Liver (tissue), 9 donors: ENCODE results near the gene PTK6. TPM values are rescaled to one million over a fixed set of nuclear protein-coding genes. Genes with fewer than 3 reads are reported as not detected.

Source experiments
- DNase-seq: peaks from one replicate; pipeline ENCODE4 v3.0.0-alpha.2; 2017; ENCODE audit warnings: low spot score
- H3K27ac ChIP-seq, 2 donors: one replicate each; pipeline ENCODE4 v1.7.0; 2013; ENCODE audit warnings: inconsistent platforms in 2 of 2, low read length in 2 of 2, control low read depth in 1 of 2, low read depth in 1 of 2, mild to moderate bottlenecking in 1 of 2
- H3K27me3 ChIP-seq, 4 donors: one replicate each; pipeline versions ENCODE4 v1.6.1 to v1.7.0; 2013; ENCODE audit warnings: low read length in 3 of 4, inconsistent platforms in 1 of 4, mild to moderate bottlenecking in 1 of 4, moderate library complexity in 1 of 4; ENCODE audit not compliant: control insufficient read depth in 4 of 4, insufficient read depth in 4 of 4
- H3K36me3 ChIP-seq, 4 donors: one replicate each; pipeline versions ENCODE4 v1.6.1 to v1.7.0; 2013; ENCODE audit warnings: low read length in 3 of 4, mild to moderate bottlenecking in 3 of 4, low read depth in 1 of 4, moderate library complexity in 1 of 4; ENCODE audit not compliant: control insufficient read depth in 4 of 4, insufficient read depth in 3 of 4
- H3K4me1 ChIP-seq, 4 donors: one replicate each; pipeline versions ENCODE4 v1.6.1 to v1.7.0; 2013; ENCODE audit warnings: low read length in 3 of 4, mild to moderate bottlenecking in 3 of 4, moderate library complexity in 1 of 4; ENCODE audit not compliant: control insufficient read depth in 4 of 4, insufficient read depth in 4 of 4
- H3K4me3 ChIP-seq, 3 donors: one replicate each; pipeline versions ENCODE4 v1.6.1 to v1.7.0; 2013; ENCODE audit warnings: low read length in 3 of 3, control low read depth in 1 of 3, low read depth in 1 of 3, mild to moderate bottlenecking in 1 of 3
- H3K9ac ChIP-seq, 2 donors: one replicate each; pipeline ENCODE4 v1.7.0; 2013; ENCODE audit warnings: low read length in 2 of 2, mild to moderate bottlenecking in 2 of 2, moderate library complexity in 2 of 2, control low read depth in 1 of 2, low read depth in 1 of 2
- H3K9me3 ChIP-seq, 4 donors: one replicate each; pipeline versions ENCODE4 v1.6.1 to v1.7.0; 2013; ENCODE audit warnings: low read length in 3 of 4; ENCODE audit not compliant: control insufficient read depth in 4 of 4
- EGR1 ChIP-seq, 2 donors: IDR thresholded peaks; 2 replicates each; pipeline ENCODE4 v1.6.1; 2016 to 2018; ENCODE audit warnings: antibody characterized with exemption in 2 of 2, low read depth in 2 of 2
- GABPA ChIP-seq, 2 donors: IDR thresholded peaks in 1 of 2; conservative IDR thresholded peaks in 1 of 2; 2 replicates each; pipeline ENCODE4 v1.6.1; 2016; ENCODE audit warnings: antibody characterized with exemption in 2 of 2, mild to moderate bottlenecking in 1 of 2, moderate library complexity in 1 of 2
- HNF4A ChIP-seq, 2 donors: conservative IDR thresholded peaks; 2 replicates each; pipeline ENCODE4 v1.6.1; 2016; ENCODE audit warnings: antibody characterized with exemption in 2 of 2, mild to moderate bottlenecking in 2 of 2
- JUND ChIP-seq, 2 donors: IDR thresholded peaks; 2 replicates each; pipeline ENCODE4 v1.6.1; 2016; ENCODE audit warnings: antibody characterized with exemption in 2 of 2
- NR2F2 ChIP-seq: IDR thresholded peaks from 2 replicates; pipeline ENCODE4 v1.6.1; 2016; ENCODE audit warnings: antibody characterized with exemption
- RAD21 ChIP-seq, 2 donors: IDR thresholded peaks; 2 replicates each; pipeline ENCODE4 v1.6.1; 2016; ENCODE audit warnings: antibody characterized with exemption in 2 of 2, mild to moderate bottlenecking in 2 of 2
- SP1 ChIP-seq: IDR thresholded peaks from 2 replicates; pipeline ENCODE4 v1.6.1; 2018; ENCODE audit warnings: antibody characterized with exemption, mild to moderate bottlenecking
- TAF1 ChIP-seq: conservative IDR thresholded peaks from 2 replicates; pipeline ENCODE4 v1.6.1; 2016; ENCODE audit warnings: antibody characterized with exemption, mild to moderate bottlenecking
- YY1 ChIP-seq: IDR thresholded peaks from 2 replicates; pipeline ENCODE4 v1.6.1; 2016; ENCODE audit warnings: antibody characterized with exemption, mild to moderate bottlenecking
- WGBS: extraction: QIAGEN DNeasy Blood & Tissue Kit; methylation state at CpG from one replicate; pipeline ENCODE4 v1.1.7; 2013; 5-methylcytosine and 5-hydroxymethylcytosine counted together
- polyA plus RNA-seq, 2 donors: library from polyadenylated mRNA; stranded (reverse) in 1 of 2; unstranded in 1 of 2; fragments of 200-250 nt in 1 of 2; fragments of >200 nt in 1 of 2; fragmentation: Nextera tagmentation in 1 of 2; extraction: Ambion mirVana in 1 of 2; gene quantifications; one replicate each; pipeline versions ENCODE4 v1.2.1 to v1.2.3, GENCODE V29; 2013 to 2015
- total RNA-seq, 2 donors: library from RNA; depleted of rRNA; stranded (reverse); fragments of >200 nt; gene quantifications; one replicate each; pipeline ENCODE4 v1.2.3, GENCODE V29; 2014
- TF ChIP-seq, protein P1 (sequence below): IDR thresholded peaks from 2 replicates; pipeline ENCODE4 v1.6.1; 2016; ENCODE audit warnings: antibody characterized with exemption
- TF ChIP-seq, protein P2 (sequence below): fragments of 150-350 bp; IDR thresholded peaks from 2 replicates; pipeline ENCODE4 v1.5.1; 2017; ENCODE audit warnings: improper control_type of control experiment, low read depth, low read length; ENCODE audit not compliant: missing input control
- TF ChIP-seq, protein P3 (sequence below): IDR thresholded peaks from 2 replicates; pipeline ENCODE4 v1.6.1; 2016; ENCODE audit warnings: antibody characterized with exemption, mild to moderate bottlenecking
- donor health status: healthy.
- donor health status: healthy.
- donor health status: healthy.
- donor health status: healthy.
- donor health status: healthy.

Gene PTK6
- total and polyA plus RNA-seq, 4 donors = 0.05 to 1.2 (median 0.23) TPM

DNA sequence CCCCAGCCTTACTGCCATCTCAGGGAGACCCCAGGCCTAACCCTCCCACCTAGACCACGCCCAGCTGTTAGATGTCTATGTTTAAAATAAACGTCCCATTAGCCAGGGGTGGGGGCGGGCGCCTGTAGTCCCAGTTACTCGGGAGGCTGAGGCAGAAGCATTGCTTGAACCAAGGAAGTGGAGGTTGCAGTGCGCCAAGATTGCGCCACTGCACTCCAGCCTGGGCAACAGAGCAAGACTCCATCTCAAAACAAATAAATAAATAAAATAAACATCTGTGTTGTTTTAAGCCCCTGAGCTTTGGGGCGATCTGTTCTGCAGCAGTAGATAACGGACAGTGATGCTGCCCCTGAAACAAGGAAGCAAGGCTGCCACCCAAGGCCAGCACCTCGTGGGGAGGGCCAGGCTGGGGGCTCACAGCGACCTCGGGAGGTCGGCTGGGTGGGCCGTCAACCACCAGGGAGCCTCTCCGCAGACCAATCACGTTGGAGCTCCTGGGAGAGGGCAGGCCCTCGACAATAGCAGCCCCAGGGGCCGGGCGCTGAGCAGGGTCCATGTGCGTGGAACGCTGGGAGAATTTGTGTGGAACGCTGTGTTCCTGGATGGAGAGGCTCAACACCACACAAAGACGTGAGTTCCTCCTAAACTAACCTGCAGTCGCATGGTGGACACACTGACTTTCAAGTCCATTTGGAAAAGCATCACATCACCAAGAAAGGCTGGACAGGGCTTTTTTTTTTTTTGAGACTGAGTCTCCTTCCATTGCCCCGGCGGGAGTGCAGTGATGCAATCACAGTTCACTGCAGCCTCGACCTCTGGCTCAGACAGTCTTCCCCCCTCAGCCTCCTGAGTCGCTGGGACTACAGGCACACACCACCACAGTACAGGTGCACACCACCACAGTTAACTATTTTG is 37.9 kb upstream of the PTK6 start:
- Histone ChIP-seq H3K9ac (no peak overlapping the region), H3K27me3 (peaks cover 0 to 2% (median 0%) of the 10 kb centered on the region in 4 donors), H3K36me3 (no peaks in the 10 kb centered on the region), H3K9me3 (no peaks in the 10 kb centered on the region), H3K4me1 (peaks cover 6 to 22% (median 16%) of the 10 kb centered on the region in 4 donors), H3K4me3 (no peak overlapping the region), H3K27ac (no peak overlapping the region)
- no peak for DNase-seq
- 73% methylated on average over 28 of the region's 28 CpGs for WGBS
- no peak for TF ChIP-seq NR2F2
- TF ChIP-seq, protein P1, sequence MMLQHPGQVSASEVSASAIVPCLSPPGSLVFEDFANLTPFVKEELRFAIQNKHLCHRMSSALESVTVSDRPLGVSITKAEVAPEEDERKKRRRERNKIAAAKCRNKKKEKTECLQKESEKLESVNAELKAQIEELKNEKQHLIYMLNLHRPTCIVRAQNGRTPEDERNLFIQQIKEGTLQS = no peak
- TF ChIP-seq, protein P2, sequence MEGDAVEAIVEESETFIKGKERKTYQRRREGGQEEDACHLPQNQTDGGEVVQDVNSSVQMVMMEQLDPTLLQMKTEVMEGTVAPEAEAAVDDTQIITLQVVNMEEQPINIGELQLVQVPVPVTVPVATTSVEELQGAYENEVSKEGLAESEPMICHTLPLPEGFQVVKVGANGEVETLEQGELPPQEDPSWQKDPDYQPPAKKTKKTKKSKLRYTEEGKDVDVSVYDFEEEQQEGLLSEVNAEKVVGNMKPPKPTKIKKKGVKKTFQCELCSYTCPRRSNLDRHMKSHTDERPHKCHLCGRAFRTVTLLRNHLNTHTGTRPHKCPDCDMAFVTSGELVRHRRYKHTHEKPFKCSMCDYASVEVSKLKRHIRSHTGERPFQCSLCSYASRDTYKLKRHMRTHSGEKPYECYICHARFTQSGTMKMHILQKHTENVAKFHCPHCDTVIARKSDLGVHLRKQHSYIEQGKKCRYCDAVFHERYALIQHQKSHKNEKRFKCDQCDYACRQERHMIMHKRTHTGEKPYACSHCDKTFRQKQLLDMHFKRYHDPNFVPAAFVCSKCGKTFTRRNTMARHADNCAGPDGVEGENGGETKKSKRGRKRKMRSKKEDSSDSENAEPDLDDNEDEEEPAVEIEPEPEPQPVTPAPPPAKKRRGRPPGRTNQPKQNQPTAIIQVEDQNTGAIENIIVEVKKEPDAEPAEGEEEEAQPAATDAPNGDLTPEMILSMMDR = no peak
- no peak for TF ChIP-seq EGR1 (IDR thresholded peaks at IDR 0.05; ENCODE audit: low read depth in 2 of 2)
- no peak for TF ChIP-seq TAF1
- no peak for TF ChIP-seq RAD21 (IDR thresholded peaks at IDR 0.05)
- TF ChIP-seq JUND (IDR thresholded peaks at IDR 0.05) = no peak
- no peak for TF ChIP-seq SP1
- TF ChIP-seq, protein P3, sequence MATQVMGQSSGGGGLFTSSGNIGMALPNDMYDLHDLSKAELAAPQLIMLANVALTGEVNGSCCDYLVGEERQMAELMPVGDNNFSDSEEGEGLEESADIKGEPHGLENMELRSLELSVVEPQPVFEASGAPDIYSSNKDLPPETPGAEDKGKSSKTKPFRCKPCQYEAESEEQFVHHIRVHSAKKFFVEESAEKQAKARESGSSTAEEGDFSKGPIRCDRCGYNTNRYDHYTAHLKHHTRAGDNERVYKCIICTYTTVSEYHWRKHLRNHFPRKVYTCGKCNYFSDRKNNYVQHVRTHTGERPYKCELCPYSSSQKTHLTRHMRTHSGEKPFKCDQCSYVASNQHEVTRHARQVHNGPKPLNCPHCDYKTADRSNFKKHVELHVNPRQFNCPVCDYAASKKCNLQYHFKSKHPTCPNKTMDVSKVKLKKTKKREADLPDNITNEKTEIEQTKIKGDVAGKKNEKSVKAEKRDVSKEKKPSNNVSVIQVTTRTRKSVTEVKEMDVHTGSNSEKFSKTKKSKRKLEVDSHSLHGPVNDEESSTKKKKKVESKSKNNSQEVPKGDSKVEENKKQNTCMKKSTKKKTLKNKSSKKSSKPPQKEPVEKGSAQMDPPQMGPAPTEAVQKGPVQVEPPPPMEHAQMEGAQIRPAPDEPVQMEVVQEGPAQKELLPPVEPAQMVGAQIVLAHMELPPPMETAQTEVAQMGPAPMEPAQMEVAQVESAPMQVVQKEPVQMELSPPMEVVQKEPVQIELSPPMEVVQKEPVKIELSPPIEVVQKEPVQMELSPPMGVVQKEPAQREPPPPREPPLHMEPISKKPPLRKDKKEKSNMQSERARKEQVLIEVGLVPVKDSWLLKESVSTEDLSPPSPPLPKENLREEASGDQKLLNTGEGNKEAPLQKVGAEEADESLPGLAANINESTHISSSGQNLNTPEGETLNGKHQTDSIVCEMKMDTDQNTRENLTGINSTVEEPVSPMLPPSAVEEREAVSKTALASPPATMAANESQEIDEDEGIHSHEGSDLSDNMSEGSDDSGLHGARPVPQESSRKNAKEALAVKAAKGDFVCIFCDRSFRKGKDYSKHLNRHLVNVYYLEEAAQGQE = no peak
- no peak for TF ChIP-seq HNF4A (conservative IDR thresholded peaks at IDR 0.05)
- no peak for TF ChIP-seq GABPA (IDR thresholded peaks at IDR 0.05 in 1 of 2, conservative IDR thresholded peaks at IDR 0.05 in 1 of 2)

DNA sequence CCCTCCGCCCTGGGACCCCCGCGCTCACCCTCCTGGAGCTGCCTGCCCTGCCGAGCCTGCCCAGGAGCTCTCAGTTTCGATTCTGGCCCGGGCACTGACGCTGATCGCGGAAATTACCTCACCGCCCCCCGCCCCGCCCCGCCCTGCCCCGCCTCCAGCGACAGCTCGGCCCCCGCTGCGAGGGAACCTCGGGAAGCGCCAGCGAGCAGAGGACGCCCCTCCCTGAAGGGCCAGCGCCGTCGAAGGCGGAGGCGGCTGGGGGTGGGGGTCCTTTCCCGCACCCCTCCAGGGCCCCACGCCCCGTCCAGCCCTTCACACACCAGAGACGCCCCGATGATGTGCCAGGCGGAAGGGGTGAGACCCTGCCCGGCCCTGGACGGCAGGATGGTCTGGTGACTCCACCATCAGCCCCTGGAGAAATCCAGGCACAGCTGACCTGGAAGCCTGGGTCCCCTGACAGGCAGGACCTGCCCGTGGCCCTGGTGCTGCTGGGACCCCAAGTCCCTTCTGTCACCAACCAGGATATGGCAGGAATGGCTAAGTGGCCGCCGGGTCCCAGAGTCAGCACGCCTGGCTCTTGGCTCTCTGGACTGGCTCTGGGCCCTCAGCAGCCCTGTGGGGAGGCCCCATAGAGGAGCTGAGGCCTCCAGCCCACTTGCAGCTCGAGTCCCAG is 37.1 kb upstream of the PTK6 start, which contains the start of gene HELZ2:
HELZ2 (minus strand) TSS at position 84 of the 673 bp plus-strand sequence. CDS start 1,854 bp downstream, outside the sequence.
- WGBS = 11% methylated on average over 40 of the region's 40 CpGs

More for the DNA sequence above, 37.1 kb upstream of the PTK6 start, which contains the start of gene HELZ2:
- peak; percentile 78 for DNase-seq
- H3K4me1 ChIP-seq = peaks cover 6 to 22% (median 16%) of the 10 kb centered on the region in 4 donors
- H3K9me3 ChIP-seq = no peaks in the 10 kb centered on the region
- H3K27ac ChIP-seq = peak within 1 kb of the TSS; percentile 63 to 72
- no peak for TF ChIP-seq RAD21 (IDR thresholded peaks at IDR 0.05)
- TF ChIP-seq TAF1 = no peak
- TF ChIP-seq YY1 = no peak
- TF ChIP-seq HNF4A (conservative IDR thresholded peaks at IDR 0.05) = no peak
- H3K36me3 ChIP-seq = no peaks in the 10 kb centered on the region
- peak within 1 kb of the TSS; percentile 94 to 95 for H3K9ac ChIP-seq
- peaks cover 0 to 1% (median 0%) of the 10 kb centered on the region in 4 donors for H3K27me3 ChIP-seq
- H3K4me3 ChIP-seq = peak within 1 kb of the TSS; percentile 68 to 96 (median 71)
